8988T (cell line): ENCODE measurements around the gene ENKD1.
A peak's percentile ranks its signal among the peaks of the same experiment; 100 is the strongest.

ENCODE experiments used
- DNase-seq: peaks from one replicate; pipeline ENCODE4 v3.0.0; 2011

Gene ENKD1

GRCh38 chr16:67661886-67662652 is 4.5 kb downstream of the ENKD1 start:
- DNase-seq: peak; percentile 27

DNA sequence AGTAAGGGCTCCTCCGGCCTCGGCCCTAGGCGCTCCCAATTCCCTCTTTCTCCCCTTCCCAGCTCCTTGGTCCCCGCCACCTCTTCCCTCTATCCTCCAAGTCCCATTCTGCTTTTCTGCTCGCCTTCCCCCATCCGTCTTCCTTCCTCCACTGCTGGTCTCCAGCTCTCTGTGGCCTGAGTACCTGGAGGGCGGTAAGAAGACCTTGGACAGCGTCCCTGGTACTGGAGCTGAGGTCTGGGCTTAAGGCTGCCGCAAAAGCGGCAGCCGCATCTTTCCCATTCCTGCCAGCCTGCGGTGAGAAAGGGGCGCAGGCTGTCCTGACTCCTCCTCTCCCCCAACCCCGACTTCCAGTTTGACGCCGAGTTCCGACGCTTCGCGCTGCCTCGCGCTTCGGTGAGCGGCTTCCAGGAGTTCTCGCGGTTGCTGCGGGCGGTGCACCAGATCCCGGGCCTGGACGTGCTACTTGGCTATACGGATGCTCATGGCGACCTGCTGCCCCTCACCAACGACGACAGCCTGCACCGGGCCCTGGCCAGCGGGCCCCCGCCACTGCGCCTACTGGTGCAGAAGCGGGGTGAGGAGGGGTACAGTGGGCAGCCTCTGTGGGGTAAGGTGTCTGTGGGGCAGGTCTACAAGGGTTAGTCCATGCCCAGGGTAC is 5.3 kb downstream of the ENKD1 start:
- no peak for DNase-seq

GRCh38 chr16:67660564-67661028 is 6.0 kb downstream of the ENKD1 start, which contains the start of gene PARD6A:
PARD6A (plus strand) TSS chr16:67660960; CDS start chr16:67661039, 79 bp downstream.
- DNase-seq: peak; percentile 100

GRCh38 chr16:67659675-67660563 is 6.6 kb downstream of the ENKD1 start, which contains the start of gene ACD:
ACD (minus strand) TSS chr16:67660260; CDS start chr16:67660220, 40 bp downstream.
- peak; percentile 100 for DNase-seq

GRCh38 chr16:67658849-67659674 is 7.5 kb downstream of the ENKD1 start:
- peak; percentile 68 for DNase-seq

- DNase-seq: no peak
These were observed 8.6 kb downstream of the ENKD1 start for GRCh38 chr16:67657751-67658518.

DNA sequence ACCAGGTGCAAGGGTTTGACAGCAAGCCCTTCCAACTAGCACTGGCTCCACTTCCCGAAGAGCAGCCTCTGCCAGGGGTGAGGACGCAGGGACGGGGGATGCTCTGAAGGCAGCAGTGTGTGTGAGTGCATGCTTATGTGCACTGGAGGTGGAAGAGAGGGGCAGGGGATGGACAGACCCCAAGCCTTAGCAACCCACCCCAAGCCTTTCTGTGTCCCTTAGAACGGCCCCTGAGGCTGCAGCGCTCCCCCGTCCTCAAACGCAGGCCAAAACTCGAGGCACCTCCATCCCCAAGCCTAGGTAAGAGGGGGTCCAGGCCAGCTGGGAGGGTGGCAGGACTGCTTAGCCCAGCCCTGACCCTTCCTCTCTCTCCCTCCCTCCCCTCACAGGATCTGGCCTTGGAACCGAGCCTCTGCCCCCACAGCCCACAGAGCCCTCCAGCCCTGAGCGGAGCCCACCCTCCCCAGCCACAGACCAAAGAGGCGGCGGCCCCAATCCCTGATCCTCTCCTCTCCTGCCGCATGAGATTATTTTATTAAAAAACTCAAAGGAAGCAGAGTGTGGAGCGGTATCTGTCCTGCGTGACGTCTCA is 9.4 kb downstream of the ENKD1 start:
- DNase-seq: no peak

DNA sequence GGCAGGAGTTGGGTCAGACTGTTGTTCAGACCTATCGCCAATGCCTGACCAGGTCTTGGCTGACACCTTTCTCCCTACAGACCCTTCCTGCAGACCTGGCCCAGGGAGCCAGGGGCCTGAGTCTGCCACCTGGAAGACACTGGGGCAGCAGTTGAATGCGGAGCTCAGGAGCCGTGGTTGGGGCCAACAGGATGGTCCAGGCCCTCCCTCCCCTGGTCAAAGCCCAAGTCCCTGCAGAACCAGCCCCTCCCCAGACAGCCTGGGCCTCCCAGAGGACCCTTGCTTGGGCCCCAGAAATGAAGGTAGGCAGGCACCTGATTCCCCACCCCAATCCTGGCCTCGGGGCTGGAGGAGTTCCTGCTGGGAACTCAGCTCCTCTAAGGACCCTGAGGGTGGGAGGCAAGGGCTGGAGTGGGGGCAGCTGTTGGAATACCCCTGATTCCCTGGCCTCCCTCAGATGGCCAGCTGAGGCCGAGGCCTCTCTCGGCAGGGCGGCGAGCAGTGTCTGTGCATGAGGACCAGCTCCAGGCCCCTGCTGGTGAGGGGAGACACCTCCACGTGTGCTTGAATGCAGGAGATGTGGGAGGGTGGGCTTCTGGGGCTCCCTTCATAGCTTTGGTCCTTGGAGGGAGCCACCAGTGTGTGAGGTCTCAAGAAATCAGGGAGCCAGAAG is 10.1 kb downstream of the ENKD1 start:
- DNase-seq: no peak

- DNase-seq: no peak
These were observed 11.2 kb downstream of the ENKD1 start for GRCh38 chr16:67655363-67655762.

- no peak for DNase-seq
These were observed 12.1 kb downstream of the ENKD1 start for GRCh38 chr16:67654403-67654911.

DNA sequence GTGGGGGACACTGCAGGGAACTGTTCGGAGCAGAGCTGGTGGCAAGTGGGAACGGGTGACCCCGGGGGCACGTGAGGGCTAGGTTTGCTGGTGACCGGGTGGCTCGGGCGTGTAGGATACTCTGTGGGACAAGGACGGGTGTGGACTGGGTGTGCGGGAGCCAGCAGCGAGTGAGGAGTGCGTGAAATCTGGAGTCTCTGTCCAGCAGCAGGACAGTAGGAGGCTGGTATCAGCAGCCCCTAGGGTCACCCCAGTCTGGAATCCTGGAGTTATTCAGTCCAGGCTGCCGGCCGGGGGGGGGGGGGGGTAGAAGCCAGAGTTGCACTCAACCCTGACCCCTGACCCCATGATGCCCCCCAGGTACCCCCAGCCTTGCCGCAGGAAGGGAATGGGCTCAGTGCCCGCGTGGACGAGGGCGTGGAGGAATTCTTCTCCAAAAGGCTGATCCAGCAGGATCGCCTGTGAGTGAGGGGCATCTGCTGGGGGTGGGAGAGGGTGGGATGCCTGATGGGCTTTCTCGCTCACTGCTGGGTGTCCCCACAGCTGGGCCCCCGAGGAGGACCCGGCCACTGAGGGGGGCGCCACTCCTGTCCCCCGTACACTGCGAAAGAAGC is 12.7 kb downstream of the ENKD1 start:
- DNase-seq: peak; percentile 83

GRCh38 chr16:67653128-67653788 is 13.3 kb downstream of the ENKD1 start:
- DNase-seq: peak; percentile 84

GRCh38 chr16:67652578-67653127 is 13.9 kb downstream of the ENKD1 start:
- peak; percentile 100 for DNase-seq

DNA sequence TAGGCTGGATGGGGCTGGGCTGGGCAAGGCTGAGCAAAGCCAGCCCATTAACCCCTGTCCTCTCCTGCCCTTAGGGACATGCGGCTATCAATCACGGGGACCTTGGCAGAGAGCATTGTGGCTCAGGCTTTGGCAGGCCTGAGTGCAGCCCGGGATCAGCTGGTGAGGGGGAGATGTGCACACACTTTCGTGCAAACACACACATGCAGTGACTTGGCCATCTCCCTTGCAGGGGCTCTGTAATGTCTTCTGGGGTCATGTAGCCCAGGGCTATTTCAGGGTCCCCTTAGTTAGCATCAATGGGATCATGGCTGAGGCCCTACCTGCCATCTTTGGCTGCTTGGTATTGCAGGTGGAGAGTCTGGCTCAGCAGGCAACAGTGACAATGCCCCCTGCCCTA is 14.7 kb downstream of the ENKD1 start:
- peak; percentile 63 for DNase-seq

DNA sequence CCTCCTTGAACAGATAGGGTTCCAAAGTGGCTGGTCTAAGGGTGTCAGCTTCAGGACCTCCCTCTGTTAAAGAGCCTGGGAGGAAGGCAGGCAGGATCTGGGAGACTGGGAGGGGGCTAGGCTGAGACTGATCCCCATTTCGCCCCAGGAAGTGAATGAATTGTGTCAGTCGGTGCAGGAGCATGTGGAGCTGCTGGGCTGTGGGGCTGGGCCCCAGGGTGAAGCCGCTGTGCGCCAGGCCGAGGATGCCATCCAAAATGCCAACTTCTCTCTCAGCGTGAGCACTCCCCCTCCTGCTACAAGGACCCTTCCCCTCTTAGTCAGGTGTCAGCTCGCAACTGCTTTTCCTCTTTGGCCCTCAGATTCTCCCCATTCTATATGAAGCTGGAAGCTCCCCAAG is 15.5 kb downstream of the ENKD1 start:
- DNase-seq: peak; percentile 45

- DNase-seq: peak; percentile 51
These were observed 16.5 kb downstream of the ENKD1 start for GRCh38 chr16:67650023-67650422.

- peak; percentile 70 for DNase-seq
These were observed 17.0 kb downstream of the ENKD1 start for GRCh38 chr16:67649494-67649931.

GRCh38 chr16:67648764-67649407 is 17.7 kb downstream of the ENKD1 start:
- peak; percentile 62 for DNase-seq
